ENCODE results near the gene CORO2B. TPM values are rescaled to one million over a fixed set of nuclear protein-coding genes. Genes with fewer than 3 reads are reported as not detected.
A peak's percentile ranks its signal among the peaks of the same experiment; 100 is the strongest.

CORO2B gene
- polyA plus RNA-seq, 3 donors, result 22.2 to 25.3 (median 23.9) TPM

DNA sequence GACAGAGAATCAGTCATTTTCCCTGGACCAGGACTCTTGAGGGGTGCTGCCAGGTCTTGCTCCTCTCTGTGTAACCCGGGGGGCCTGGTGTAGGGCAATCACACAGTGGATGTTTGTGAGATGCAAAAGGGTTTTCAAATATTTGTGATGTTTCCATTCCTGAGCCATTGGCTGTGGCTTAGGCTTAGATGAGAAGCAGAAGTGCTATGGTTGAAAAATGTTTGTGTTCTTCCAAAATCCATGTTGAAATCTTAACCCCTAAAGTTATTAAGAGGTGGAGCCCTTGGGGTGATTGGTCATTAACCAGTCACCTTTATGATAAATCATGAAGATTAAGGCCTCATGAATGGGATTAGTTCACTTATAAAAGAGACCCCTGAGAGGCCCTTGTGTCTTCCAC lies 36.5 kb downstream of the CORO2B start:
- no peak for DNase-seq (ENCODE audit: extremely low read depth in 1 of 11, low read depth in 9 of 11, low spot score in 4 of 11)

DNA sequence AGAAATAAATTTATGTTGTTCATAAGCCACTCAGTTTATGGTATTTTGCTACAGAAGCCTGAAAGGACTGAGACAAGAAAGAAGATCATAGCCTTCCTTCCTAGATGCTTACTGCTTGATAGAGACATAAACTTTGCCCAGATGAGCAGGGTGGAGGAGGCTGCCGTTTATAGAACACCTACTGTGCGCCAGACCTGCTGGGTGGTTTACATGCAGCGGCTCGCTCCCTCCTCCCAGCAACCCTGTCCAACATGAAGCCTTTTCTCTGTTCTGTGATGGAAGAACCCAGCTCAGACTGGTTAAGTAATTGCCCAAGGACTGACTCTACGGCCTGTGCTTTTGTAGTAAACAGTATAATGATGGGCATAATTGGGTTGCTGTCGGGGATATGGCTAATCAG lies 37.0 kb downstream of the CORO2B start:
- DNase-seq (ENCODE audit: extremely low read depth in 1 of 11, low read depth in 9 of 11, low spot score in 4 of 11), result no peak

DNA sequence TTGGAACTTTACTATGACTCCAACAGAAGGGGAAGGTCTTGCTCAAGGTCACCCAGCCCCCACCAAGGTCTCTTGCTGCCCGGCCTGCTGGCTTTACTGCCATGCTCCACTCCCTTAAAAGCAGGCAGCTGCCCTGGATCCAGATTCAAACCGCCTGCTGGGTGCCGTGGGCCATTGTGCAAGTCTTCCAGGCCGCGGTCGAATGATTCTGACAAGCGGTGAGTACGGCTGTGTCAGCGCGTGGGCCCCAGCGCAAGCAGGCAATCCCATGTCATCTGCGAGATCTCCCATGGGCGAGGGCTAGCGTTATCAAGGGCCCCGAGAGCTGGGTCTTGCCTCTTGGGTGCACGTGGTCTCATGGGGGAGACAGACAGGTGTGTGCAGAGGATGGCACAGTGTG lies 37.6 kb downstream of the CORO2B start:
- no peak for DNase-seq (ENCODE audit: extremely low read depth in 1 of 11, low read depth in 9 of 11, low spot score in 4 of 11)

DNA sequence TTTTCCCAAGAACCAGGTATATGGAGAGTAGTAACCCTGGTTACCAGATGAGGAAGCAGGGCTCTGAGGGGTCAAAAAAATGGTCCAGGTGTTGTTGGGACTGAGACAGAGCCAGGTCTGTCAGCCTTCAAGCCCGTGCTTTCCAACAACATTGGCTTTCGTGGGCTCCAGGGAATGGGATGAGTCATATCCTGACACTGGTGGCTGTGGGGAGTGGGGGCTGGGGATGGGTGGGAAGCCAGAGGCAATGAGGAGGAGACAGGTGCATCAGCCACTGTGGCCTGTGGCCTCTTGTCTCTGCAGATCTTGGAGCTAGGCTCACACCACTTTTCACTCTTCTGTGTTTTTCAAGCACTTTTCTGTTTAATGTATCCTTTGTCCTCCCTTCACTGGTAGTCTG lies 38.2 kb downstream of the CORO2B start:
- DNase-seq (ENCODE audit: extremely low read depth in 1 of 11, low read depth in 9 of 11, low spot score in 4 of 11), result no peak

DNA sequence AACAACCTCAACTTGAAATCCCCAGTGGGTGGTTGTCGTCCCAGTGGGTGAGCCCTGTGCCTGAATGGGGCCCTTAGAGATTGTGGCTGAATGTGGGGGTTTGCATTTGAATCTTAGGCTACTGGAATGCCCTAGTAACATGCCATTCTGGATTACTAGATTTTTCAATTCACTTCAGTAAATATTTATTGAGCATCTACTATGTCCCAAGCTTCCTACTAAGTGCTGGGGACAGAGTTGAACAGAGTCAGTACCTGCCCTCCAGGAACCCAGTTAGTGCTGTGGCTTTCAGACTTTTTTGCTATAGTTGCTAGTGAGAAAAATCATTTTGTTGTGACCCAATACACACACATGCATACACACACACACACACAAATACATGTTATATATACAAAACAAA lies 39.0 kb downstream of the CORO2B start:
- DNase-seq (ENCODE audit: extremely low read depth in 1 of 11, low read depth in 9 of 11, low spot score in 4 of 11), result no peak

DNA sequence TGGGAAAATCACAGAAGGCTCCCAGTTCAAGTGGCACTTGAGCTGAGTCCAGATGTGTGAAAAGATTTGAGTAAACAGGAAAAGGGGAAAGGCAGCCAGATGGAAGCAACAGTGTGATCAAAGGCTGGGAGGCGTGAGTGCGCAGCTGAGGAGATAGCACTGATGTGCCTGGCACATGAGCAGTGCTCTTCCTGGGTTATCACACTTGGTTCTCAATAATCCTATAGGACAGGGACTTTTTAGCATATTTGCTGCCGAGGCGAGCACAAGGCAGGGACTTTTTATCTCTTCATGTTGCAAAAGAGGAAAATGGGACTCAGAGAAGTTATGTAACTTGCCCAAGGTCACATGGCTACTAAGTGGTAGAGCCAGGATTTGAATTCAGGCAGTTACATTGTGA lies 39.6 kb downstream of the CORO2B start:
- no peak for DNase-seq (ENCODE audit: extremely low read depth in 1 of 11, low read depth in 9 of 11, low spot score in 4 of 11)

DNA sequence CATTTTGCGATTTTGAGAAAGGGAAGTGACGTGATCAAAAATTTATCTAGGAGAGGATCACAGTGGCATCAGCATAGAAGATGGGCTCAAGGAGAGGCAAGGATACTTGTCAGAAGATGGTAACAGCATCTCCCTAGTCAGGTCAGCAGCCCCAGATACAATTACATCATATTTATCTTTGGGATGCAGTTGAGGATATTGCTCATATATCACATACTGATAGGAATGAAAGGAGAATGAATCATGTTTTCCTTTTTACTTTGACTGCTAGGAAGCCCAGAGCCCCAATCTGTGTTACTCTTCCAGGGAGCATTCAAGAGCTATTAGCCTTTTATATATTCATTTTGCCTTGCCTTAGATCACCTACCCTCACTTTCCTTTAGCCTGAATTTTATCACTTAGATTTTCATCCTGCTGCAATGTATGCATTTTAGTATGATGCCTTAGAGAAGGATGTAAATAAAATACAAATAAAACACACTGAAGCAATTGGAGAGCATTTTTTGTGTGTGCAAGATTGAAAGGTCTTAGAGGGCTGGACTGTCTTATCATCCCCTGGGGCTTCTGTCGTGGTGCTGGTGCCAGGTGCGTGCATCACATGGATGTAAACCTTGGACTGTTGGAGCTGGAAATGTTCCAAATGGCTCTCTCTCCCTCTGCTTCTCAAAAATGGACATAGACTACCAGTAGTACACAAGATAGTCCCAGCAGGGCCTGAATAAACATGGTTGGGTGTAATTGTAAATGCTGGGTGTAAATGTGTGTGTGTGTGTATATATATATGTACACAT lies 40.3 kb downstream of the CORO2B start:
- no peak for DNase-seq (ENCODE audit: extremely low read depth in 1 of 11, low read depth in 9 of 11, low spot score in 4 of 11)

DNA sequence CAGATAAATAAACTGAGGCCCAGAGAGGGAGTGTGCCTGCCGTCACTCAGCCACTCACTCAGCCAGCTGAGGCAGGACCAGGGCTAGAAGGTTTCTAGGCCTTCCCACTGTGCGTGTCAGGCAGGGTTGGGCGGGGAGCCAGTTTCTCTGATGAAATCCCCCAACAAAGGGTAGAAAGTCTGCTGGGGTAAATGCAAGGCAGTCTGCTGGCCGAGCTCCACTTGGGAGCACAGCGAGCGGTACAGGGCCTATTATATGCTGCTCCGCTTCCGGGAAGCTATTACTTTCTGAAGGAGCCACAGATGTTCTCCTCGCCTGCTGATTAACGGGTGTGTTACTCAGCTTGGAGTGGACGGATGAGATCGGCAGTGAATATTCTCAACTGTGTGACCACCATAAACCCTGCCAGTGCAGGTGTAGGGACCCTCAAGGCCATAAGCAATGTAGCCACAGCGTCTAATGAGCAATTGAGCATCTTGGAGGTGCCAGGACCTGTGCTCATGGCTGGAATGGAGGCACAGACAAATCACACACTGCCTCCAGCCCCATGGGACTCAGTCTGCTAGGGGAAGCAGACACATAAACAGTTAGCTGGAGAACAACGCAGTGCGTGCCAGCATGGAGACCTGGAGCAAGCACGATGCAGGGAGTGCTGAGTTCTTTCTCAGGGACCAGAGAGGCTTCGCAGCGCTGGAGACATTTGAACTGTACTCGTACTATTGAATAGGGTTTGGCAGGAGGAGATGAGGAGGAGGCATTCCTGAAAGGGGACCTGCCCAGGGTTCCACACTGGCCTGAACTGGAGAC lies 42.1 kb downstream of the CORO2B start:
- peak in 3 of 11 donors; percentile 31 to 44 (median 36) for DNase-seq (ENCODE audit: extremely low read depth in 1 of 11, low read depth in 9 of 11, low spot score in 4 of 11)

DNA sequence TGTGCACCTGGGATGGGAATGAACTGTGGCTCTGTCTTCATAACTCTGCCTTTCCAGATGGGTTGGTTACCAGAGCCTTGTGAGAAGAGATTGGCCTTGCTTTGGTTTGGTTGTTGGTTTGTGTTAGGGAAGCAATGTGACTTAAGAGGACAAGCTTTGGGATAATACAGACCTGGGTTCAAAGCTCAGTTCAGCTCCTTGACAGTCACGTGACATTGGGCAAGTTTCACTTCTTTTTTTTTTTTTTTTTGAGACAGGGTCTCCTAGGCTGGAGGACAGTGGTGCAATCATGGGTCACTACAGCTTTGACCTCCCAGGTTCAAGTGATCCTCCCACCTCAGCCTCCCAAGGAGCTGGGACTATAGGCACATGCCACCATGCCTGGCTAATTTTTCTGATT lies 42.7 kb downstream of the CORO2B start:
- DNase-seq (ENCODE audit: extremely low read depth in 1 of 11, low read depth in 9 of 11, low spot score in 4 of 11), result no peak

DNA sequence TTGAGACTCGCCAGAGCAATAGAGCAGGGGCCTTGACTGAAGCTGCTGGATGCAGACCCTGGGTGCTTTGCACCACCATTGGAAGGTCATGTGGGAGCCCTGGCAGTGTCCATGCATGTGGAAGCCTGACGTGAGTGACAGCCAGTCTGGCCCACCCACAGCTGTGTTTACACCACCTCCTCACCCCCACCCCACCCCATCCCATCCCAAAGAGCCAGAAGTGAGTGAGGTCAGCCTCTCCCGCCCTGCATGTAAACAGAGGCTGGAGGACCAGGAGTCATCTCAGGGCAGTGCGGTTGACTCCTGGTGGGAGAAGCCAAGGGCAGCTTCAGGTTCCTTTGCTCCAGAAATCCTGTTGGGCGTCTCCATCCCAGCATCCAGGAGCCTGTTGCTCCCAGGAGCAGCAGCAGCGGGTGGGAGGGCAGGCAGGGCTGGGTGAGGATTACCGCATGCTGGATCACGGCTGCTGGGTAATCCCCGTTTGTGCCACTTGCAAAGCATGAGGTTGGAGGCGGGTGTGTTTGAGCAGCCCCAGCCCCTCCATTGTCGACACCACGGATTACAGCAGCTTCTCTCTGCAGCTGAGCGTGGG lies 44.6 kb downstream of the CORO2B start:
- DNase-seq (ENCODE audit: extremely low read depth in 1 of 11, low read depth in 9 of 11, low spot score in 4 of 11), result no peak

DNA sequence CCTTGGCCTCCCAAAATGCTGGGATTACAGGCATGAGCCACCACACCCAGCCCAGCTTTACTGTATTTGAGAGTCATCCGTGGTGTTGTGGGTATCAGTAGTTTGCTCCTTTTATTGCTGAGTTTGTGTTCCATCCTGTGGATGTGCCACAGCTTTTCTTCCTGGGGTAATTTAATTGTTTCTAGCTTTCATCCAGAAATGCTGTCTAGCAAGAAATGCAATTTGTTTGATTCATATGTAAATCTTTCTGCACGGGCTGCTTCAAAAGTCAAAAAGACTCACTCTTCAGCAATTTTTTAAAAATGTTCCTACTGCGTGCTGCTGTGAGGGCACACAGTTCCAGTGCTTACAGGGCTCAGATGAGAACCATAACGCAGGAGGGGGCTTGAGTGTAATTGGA lies 47.1 kb downstream of the CORO2B start:
- no peak for DNase-seq (ENCODE audit: extremely low read depth in 1 of 11, low read depth in 9 of 11, low spot score in 4 of 11)

DNA sequence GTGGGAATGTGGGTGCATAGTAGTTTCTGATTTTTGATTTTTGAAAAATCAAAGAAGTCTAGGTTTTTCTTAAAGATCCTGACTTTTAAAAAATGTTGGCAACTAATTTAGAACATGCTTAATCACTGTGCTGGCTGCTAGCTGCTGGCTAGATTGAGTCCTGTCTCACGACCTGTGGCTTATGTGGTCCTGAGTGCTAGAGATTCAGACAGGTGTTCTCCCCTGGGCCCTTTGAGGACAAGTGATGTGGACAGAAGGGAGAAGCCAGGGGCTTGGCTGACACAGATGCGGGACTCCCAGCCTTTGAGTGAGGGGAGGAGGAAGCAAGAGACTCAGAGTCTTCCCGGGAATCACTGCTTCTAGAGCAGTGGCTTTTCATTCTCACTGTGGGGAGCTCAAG lies 47.5 kb downstream of the CORO2B start:
- no peak for DNase-seq (ENCODE audit: extremely low read depth in 1 of 11, low read depth in 9 of 11, low spot score in 4 of 11)

DNA sequence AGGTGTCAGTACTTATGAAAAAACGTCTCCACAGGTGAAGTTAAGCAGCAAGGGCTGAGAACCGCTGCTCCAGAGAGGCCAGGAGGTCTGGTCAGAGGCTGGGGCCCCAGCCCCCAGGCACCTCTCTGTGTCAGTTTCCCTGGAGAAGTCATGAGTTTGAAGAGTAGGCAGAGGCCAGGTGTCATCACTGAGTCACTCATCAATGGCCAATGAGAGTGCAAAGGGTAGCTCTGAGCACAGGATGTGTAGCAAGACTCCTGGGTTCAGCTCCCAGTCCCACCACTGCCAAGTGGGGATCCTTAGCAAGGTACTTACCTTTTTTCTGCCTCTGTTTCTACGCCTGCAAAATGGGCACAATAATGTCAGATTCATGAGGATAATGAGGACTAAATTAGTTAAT lies 47.9 kb downstream of the CORO2B start:
- DNase-seq (ENCODE audit: extremely low read depth in 1 of 11, low read depth in 9 of 11, low spot score in 4 of 11), result no peak

DNA sequence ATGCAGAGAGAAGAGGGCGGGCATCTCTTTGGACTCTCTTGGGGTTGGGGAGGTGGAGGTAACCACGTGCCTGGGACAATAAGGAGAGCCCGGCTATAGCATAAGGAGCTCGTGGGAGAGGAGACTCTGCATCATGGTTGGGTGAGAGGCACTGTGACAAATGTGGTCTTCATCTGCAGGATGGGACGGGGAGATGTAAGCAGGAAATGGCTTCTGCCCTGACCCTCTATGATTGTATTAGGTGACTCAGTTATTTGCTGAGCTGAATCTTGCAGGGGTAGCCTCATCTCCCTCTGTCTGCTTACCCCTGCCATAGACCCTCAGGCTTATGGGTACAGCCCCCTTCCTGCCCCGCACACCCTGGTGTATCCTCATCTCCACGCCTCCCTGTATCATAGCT lies 48.7 kb downstream of the CORO2B start:
- DNase-seq (ENCODE audit: extremely low read depth in 1 of 11, low read depth in 9 of 11, low spot score in 4 of 11), result no peak

DNA sequence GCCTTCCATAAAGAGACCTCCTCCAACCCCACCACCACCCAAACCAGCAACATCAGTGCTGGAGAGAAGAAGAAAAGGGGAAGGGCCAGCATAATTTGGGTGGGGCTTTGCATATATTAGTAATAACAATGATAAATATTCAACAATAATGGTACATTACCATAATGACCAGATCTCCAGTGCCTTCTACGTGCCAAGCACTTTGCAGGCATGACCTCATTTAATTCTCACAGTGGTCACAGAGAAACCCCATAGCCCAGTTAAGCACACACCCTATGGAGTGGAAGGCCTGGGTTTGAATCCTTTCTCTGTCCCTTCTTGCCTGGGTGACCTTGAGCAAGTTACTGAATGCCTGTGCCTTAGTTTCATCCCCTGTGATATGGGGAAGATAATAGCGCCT lies 49.2 kb downstream of the CORO2B start:
- DNase-seq (ENCODE audit: extremely low read depth in 1 of 11, low read depth in 9 of 11, low spot score in 4 of 11), result no peak

DNA sequence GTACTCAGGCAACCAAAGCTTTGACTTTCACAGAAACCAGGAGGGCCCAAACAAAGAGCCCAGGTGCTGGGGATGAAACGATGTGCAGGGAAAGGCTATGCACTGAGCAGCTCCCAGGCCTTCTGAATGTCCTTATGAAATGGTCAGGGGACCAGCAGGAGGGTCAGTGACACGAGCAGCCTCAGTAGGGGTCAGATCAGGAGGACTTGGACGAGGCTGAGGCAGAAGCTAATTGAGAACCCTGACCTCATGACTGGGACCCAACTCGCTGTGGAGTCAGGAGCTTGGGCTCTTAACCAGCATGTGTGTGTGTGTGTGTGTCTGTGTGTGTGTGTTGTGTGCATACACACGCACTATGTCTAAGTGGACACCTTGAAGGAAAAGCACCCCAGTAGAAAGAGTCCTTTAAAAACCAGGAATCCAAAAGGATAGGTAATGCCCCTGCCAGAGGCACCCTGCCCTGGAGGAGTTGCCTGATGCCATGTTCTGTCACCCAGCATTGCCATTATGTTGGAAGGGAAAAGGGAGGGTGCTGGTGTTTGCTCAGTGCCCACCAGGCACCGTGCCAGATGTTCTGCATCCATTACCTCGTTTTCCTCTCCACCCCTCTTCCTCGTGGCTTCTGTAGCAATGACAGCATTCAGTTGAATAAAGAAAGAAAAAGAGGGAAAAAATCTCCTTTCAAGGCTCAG lies 50.9 kb downstream of the CORO2B start:
- no peak for DNase-seq (ENCODE audit: extremely low read depth in 1 of 11, low read depth in 9 of 11, low spot score in 4 of 11)

DNA sequence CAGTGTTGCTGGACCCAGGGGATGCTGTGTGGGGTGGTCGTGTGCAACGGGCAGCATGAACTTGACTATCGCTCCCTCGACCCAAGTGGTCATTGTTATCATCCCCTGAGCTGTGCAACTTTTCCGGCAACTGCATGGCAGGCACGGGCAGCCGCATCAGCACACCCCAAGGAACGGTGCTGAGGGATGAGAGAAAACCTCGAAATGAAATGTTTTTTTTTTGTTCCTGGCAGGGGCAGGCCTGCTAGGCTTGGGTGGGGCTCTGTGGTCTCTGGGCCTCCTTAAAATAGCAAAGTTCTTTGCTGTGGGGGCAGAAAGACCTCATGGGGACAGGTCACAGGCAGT lies 51.4 kb downstream of the CORO2B start:
- DNase-seq (ENCODE audit: extremely low read depth in 1 of 11, low read depth in 9 of 11, low spot score in 4 of 11), result no peak

DNA sequence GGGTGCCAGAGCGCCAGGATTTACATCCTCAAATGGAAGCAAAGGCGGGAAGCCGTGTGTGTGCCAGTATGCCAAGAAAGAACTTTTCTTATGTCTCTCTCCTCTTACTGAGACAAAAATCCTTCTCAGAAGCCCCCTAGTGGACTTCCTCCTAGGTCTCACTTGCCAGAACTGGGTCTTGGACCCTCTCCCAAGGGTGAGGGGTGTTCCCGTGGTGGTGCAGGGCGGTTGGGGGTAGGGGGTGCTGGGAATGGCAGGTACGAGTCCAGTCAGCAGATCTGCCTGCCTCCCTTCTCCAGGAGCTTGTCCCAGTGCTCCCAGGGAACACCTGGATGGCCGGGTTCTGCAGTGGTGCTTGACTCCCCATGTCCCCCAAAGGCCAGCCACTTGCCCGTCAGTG lies 52.0 kb downstream of the CORO2B start:
- DNase-seq (ENCODE audit: extremely low read depth in 1 of 11, low read depth in 9 of 11, low spot score in 4 of 11), result no peak

DNA sequence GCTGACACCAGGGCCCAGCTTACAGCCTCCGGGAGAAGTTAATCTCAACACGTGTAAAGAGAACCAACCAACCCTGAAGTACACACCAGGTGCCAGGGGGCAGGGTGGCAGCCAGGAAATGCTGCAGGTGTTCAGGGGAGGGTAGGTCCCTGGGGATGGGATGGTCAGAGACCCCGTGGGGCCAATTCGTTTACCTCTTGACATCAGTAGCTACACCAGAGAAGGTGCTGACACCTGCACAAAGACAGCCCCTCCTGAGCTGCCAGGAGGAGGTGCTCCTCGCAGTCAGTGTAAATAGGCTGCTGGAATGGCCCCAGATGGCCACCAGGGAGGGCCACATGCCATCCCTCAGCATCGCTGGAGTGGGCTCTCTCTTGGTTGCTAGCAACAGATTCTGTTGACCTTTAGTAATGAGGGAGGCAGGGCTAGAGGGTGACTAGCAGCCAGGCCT lies 52.8 kb downstream of the CORO2B start:
- no peak for DNase-seq (ENCODE audit: extremely low read depth in 1 of 11, low read depth in 9 of 11, low spot score in 4 of 11)

DNA sequence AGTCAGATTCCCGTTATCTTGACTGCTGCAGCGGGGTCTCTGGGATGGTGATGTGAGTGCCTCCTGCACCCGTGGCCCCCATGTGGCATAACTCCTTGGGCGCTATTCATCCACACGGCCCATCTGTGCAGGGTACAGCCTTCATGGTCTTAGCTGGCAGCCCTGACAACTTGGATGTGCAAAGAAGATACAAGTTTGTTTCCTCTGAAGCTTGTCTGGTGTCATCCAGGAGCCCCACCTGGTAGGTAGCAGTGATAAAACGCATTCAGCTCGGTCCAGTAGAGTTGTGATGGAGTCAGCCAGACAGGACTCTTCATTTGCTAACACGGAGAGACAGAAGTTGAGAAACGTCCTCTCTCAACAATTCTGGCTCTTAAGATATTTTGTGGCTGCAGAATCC lies 53.3 kb downstream of the CORO2B start:
- no peak for DNase-seq (ENCODE audit: extremely low read depth in 1 of 11, low read depth in 9 of 11, low spot score in 4 of 11)
